HEK293T (cell line): ENCODE measurements around the gene RXRB.

Experiments
- ELF4 ChIP-seq: fragments of 450-650 bp; IDR thresholded peaks from 2 replicates; pipeline ENCODE4 v1.6.1; 2017; ENCODE audit warnings: antibody characterized with exemption
- FOXM1 ChIP-seq: fragments of 450-650 bp; IDR thresholded peaks from 2 replicates; pipeline ENCODE4 v1.6.1; 2017; ENCODE audit warnings: mild to moderate bottlenecking, borderline replicate concordance
- PKNOX1 ChIP-seq: fragments of 450-650 bp; IDR thresholded peaks from 2 replicates; pipeline ENCODE4 v1.6.1; 2016
- SP1 ChIP-seq: fragments of 450-650 bp; IDR thresholded peaks from 2 replicates; pipeline ENCODE4 v1.6.1; 2017
- TARDBP ChIP-seq: fragments of 450-650 bp; IDR thresholded peaks from 2 replicates; pipeline ENCODE4 v1.6.1; 2016
- ZNF384 ChIP-seq: fragments of 450-650 bp; IDR thresholded peaks from 2 replicates; pipeline ENCODE4 v1.6.1; 2016

DNA sequence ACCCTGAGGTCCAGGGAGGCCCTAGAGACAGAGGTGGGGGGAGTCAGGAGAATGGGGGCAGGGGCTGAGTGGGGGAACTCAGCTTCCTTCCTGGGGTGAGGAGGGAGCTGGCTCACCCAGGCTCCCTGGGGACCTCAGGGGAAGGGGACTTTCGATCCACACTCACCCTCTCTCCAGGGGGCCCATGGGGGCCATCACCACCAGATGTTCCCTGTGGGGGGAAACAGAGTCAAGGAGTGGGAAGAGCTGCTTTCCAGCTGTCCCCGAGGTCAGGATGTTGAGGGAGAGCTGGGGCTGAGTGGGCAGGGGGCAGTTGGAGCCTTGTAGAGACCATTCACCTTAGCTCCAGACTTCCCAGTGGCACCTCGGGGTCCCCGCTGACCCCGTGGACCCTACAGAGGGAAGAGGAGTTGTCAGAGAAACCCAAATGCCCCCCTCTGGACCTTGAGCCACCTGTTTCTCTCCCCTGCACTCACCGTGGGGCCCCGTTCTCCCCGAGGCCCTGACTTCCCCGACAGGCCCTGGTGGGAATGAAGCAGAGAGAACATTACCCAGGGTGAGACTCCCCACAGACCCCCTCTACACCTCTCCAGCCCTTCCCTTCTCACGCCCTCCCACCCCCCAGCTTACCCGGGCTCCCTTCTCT is 26.8 kb downstream of the RXRB start:
- TF ChIP-seq FOXM1 (no peak), PKNOX1 (no peak), ELF4 (no peak), SP1 (no peak), TARDBP (no peak), ZNF384 (no peak)
